ENCODE measurements around the gene TSPAN13. TPM values are rescaled to one million over a fixed set of nuclear protein-coding genes. Genes with fewer than 3 reads are reported as not detected.

Gene TSPAN13
- total and polyA plus RNA-seq, 4 experiments from 2014 or later = 0.11 to 0.42 TPM; not detected in 2

- Histone ChIP-seq H3K36me3 (ENCODE audit: insufficient read depth, low read length) (no peaks in the 10 kb centered on the region), H3K27me3 (ENCODE audit: insufficient read depth, low read length) (peaks cover 4% of the 10 kb centered on the region), H3K9me3 (ENCODE audit: control insufficient read depth in 1 of 2, low read length in 2 of 2) (no peaks in the 10 kb centered on the region), H3K4me1 (ENCODE audit: insufficient read depth, low read length) (peaks cover 3% of the 10 kb centered on the region), H3K27ac (ENCODE audit: low read depth, low read length) (no peak overlapping the region), H3K4me3 (ENCODE audit: low read length in 2 of 2) (peak overlapping the region in 1 of 2 donors; percentile 43)
- peak in 2 of 5 donors; percentile 3 to 8 for DNase-seq
- intact Hi-C loops (cut with micrococcal nuclease) = no loop called here
- peak overlapping the region in 3 of 7 donors; percentile 23 to 42 (median 37) for H3K27ac Mint-ChIP-seq
- H3K4me1 Mint-ChIP-seq = peaks cover 6 to 16% (median 13%) of the 10 kb centered on the region in 4 donors
- H3K36me3 Mint-ChIP-seq = no peaks in the 10 kb centered on the region
- peaks cover 0 to 3% (median 0%) of the 10 kb centered on the region in 8 donors for H3K9me3 Mint-ChIP-seq
- peaks cover 19 to 21% of the 10 kb centered on the region in 2 donors for H3K27me3 Mint-ChIP-seq
- ChIA-PET POLR2A (ENCODE audit: partially characterized antibody) (no interaction called here), CTCF (ENCODE audit: partially characterized antibody) (no interaction called here)
- peak overlapping the region; percentile 61 to 89 (median 80) for H3K4me3 Mint-ChIP-seq
Measured at GRCh38 chr7:16753932-16754855, 639 bp downstream of the TSPAN13 start.

- H3K36me3 ChIP-seq (ENCODE audit: insufficient read depth, low read length) = no peaks in the 10 kb centered on the region
- ChIA-PET POLR2A (ENCODE audit: partially characterized antibody) (no interaction called here), CTCF (ENCODE audit: partially characterized antibody) (no interaction called here)
- Mint-ChIP-seq H3K36me3 (no peaks in the 10 kb centered on the region), H3K27me3 (peaks cover 19 to 20% of the 10 kb centered on the region in 2 donors), H3K27ac (no peak overlapping the region), H3K4me1 (peaks cover 6 to 16% (median 13%) of the 10 kb centered on the region in 4 donors), H3K9me3 (peaks cover 0 to 3% (median 0%) of the 10 kb centered on the region in 8 donors), H3K4me3 (peak overlapping the region; percentile 61 to 89 (median 80))
- peaks cover 4% of the 10 kb centered on the region for H3K27me3 ChIP-seq (ENCODE audit: insufficient read depth, low read length)
- no peak overlapping the region for H3K4me3 ChIP-seq (ENCODE audit: low read length in 2 of 2)
- intact Hi-C loops (cut with micrococcal nuclease) = no loop called here
- peaks cover 3% of the 10 kb centered on the region for H3K4me1 ChIP-seq (ENCODE audit: insufficient read depth, low read length)
- H3K9me3 ChIP-seq (ENCODE audit: control insufficient read depth in 1 of 2, low read length in 2 of 2) = no peaks in the 10 kb centered on the region
- no peak for DNase-seq
- H3K27ac ChIP-seq (ENCODE audit: low read depth, low read length) = no peak overlapping the region
Measured at GRCh38 chr7:16754856-16755317, 1.3 kb downstream of the TSPAN13 start.

- H3K4me1 ChIP-seq (ENCODE audit: insufficient read depth, low read length) = peaks cover 3% of the 10 kb centered on the region
- peaks cover 6 to 16% (median 13%) of the 10 kb centered on the region in 4 donors for H3K4me1 Mint-ChIP-seq
- peaks cover 0 to 3% (median 0%) of the 10 kb centered on the region in 8 donors for H3K9me3 Mint-ChIP-seq
- intact Hi-C loops (cut with micrococcal nuclease) = no loop called here
- H3K4me3 Mint-ChIP-seq = peak overlapping the region in 6 of 8 donors; percentile 36 to 89 (median 72)
- no peak overlapping the region for H3K27ac ChIP-seq (ENCODE audit: low read depth, low read length)
- peaks cover 19 to 21% of the 10 kb centered on the region in 2 donors for H3K27me3 Mint-ChIP-seq
- H3K4me3 ChIP-seq (ENCODE audit: low read length in 2 of 2) = no peak overlapping the region
- H3K36me3 Mint-ChIP-seq = no peaks in the 10 kb centered on the region
- peaks cover 4% of the 10 kb centered on the region for H3K27me3 ChIP-seq (ENCODE audit: insufficient read depth, low read length)
- no peaks in the 10 kb centered on the region for H3K9me3 ChIP-seq (ENCODE audit: control insufficient read depth in 1 of 2, low read length in 2 of 2)
- ChIA-PET POLR2A (ENCODE audit: partially characterized antibody) (no interaction called here), CTCF (ENCODE audit: partially characterized antibody) (no interaction called here)
- H3K27ac Mint-ChIP-seq = no peak overlapping the region
- no peaks in the 10 kb centered on the region for H3K36me3 ChIP-seq (ENCODE audit: insufficient read depth, low read length)
- no peak for DNase-seq
Measured at GRCh38 chr7:16755397-16755796, 1.8 kb downstream of the TSPAN13 start.

GRCh38 chr7:16758036-16758435 lies 4.5 kb downstream of the TSPAN13 start:
- Histone ChIP-seq H3K27ac (ENCODE audit: low read depth, low read length) (no peak overlapping the region), H3K36me3 (ENCODE audit: insufficient read depth, low read length) (no peaks in the 10 kb centered on the region), H3K27me3 (ENCODE audit: insufficient read depth, low read length) (peaks cover 4% of the 10 kb centered on the region), H3K4me1 (ENCODE audit: insufficient read depth, low read length) (peaks cover 3% of the 10 kb centered on the region), H3K9me3 (ENCODE audit: control insufficient read depth in 1 of 2, low read length in 2 of 2) (no peaks in the 10 kb centered on the region), H3K4me3 (ENCODE audit: low read length in 2 of 2) (no peak overlapping the region)
- Mint-ChIP-seq H3K27ac (no peak overlapping the region), H3K4me1 (peaks cover 6 to 16% (median 12%) of the 10 kb centered on the region in 4 donors), H3K27me3 (peaks cover 17 to 22% of the 10 kb centered on the region in 2 donors), H3K9me3 (peaks cover 0 to 3% (median 0%) of the 10 kb centered on the region in 8 donors), H3K4me3 (no peak overlapping the region), H3K36me3 (no peaks in the 10 kb centered on the region)
- ChIA-PET POLR2A (ENCODE audit: partially characterized antibody) (no interaction called here), CTCF (ENCODE audit: partially characterized antibody) (no interaction called here)
- DNase-seq = no peak
- intact Hi-C loops (cut with micrococcal nuclease) = no loop called here

- intact Hi-C loops (cut with micrococcal nuclease) = no loop called here
- no peak overlapping the region for H3K4me3 Mint-ChIP-seq
- no peaks in the 10 kb centered on the region for H3K36me3 ChIP-seq (ENCODE audit: insufficient read depth, low read length)
- no peak overlapping the region for H3K27ac ChIP-seq (ENCODE audit: low read depth, low read length)
- no peak overlapping the region for H3K27ac Mint-ChIP-seq
- H3K4me1 Mint-ChIP-seq = peaks cover 5 to 12% (median 9%) of the 10 kb centered on the region in 4 donors
- ChIA-PET CTCF (ENCODE audit: partially characterized antibody) (no interaction called here), POLR2A (ENCODE audit: partially characterized antibody) (no interaction called here)
- H3K27me3 Mint-ChIP-seq = peaks cover 17 to 21% of the 10 kb centered on the region in 2 donors
- H3K27me3 ChIP-seq (ENCODE audit: insufficient read depth, low read length) = peaks cover 4% of the 10 kb centered on the region
- H3K9me3 Mint-ChIP-seq = peaks cover 0 to 3% (median 0%) of the 10 kb centered on the region in 8 donors
- no peaks in the 10 kb centered on the region for H3K9me3 ChIP-seq (ENCODE audit: control insufficient read depth in 1 of 2, low read length in 2 of 2)
- H3K4me1 ChIP-seq (ENCODE audit: insufficient read depth, low read length) = peaks cover 3% of the 10 kb centered on the region
- H3K4me3 ChIP-seq (ENCODE audit: low read length in 2 of 2) = no peak overlapping the region
- no peak for DNase-seq
- H3K36me3 Mint-ChIP-seq = no peaks in the 10 kb centered on the region
Measured at GRCh38 chr7:16758631-16759611, 5.4 kb downstream of the TSPAN13 start.

GRCh38 chr7:16759840-16760239 lies 6.3 kb downstream of the TSPAN13 start:
- H3K27ac ChIP-seq (ENCODE audit: low read depth, low read length) = no peak overlapping the region
- ChIA-PET POLR2A (ENCODE audit: partially characterized antibody) (no interaction called here), CTCF (ENCODE audit: partially characterized antibody) (no interaction called here)
- Mint-ChIP-seq H3K4me1 (peaks cover 0 to 3% (median 2%) of the 10 kb centered on the region in 4 donors), H3K9me3 (peaks cover 0 to 3% (median 0%) of the 10 kb centered on the region in 8 donors), H3K4me3 (no peak overlapping the region), H3K36me3 (no peaks in the 10 kb centered on the region), H3K27me3 (peaks cover 9 to 13% of the 10 kb centered on the region in 2 donors), H3K27ac (no peak overlapping the region)
- no peak for DNase-seq
- H3K36me3 ChIP-seq (ENCODE audit: insufficient read depth, low read length) = no peaks in the 10 kb centered on the region
- H3K4me1 ChIP-seq (ENCODE audit: insufficient read depth, low read length) = no peaks in the 10 kb centered on the region
- H3K27me3 ChIP-seq (ENCODE audit: insufficient read depth, low read length) = no peaks in the 10 kb centered on the region
- H3K9me3 ChIP-seq (ENCODE audit: control insufficient read depth in 1 of 2, low read length in 2 of 2) = no peaks in the 10 kb centered on the region
- intact Hi-C loops (cut with micrococcal nuclease) = no loop called here
- H3K4me3 ChIP-seq (ENCODE audit: low read length in 2 of 2) = no peak overlapping the region

GRCh38 chr7:16762177-16762576 lies 8.6 kb downstream of the TSPAN13 start:
- H3K4me1 ChIP-seq (ENCODE audit: insufficient read depth, low read length) = no peaks in the 10 kb centered on the region
- no peak for DNase-seq
- H3K27me3 ChIP-seq (ENCODE audit: insufficient read depth, low read length) = no peaks in the 10 kb centered on the region
- Mint-ChIP-seq H3K9me3 (no peaks in the 10 kb centered on the region), H3K27ac (no peak overlapping the region), H3K36me3 (no peaks in the 10 kb centered on the region), H3K4me1 (no peaks in the 10 kb centered on the region), H3K4me3 (no peak overlapping the region), H3K27me3 (peaks cover 2 to 10% of the 10 kb centered on the region in 2 donors)
- ChIA-PET CTCF (ENCODE audit: partially characterized antibody) (no interaction called here), POLR2A (ENCODE audit: partially characterized antibody) (no interaction called here)
- H3K9me3 ChIP-seq (ENCODE audit: control insufficient read depth in 1 of 2, low read length in 2 of 2) = no peaks in the 10 kb centered on the region
- no peak overlapping the region for H3K4me3 ChIP-seq (ENCODE audit: low read length in 2 of 2)
- no peak overlapping the region for H3K27ac ChIP-seq (ENCODE audit: low read depth, low read length)
- intact Hi-C loops (cut with micrococcal nuclease) = no loop called here
- H3K36me3 ChIP-seq (ENCODE audit: insufficient read depth, low read length) = no peaks in the 10 kb centered on the region
